ENCODE measurements around the gene CD9.

CD9 gene

GRCh38 chr12:6250343-6250742 lies 50.1 kb downstream of the CD9 start:
- no peak for FAIRE-seq

DNA sequence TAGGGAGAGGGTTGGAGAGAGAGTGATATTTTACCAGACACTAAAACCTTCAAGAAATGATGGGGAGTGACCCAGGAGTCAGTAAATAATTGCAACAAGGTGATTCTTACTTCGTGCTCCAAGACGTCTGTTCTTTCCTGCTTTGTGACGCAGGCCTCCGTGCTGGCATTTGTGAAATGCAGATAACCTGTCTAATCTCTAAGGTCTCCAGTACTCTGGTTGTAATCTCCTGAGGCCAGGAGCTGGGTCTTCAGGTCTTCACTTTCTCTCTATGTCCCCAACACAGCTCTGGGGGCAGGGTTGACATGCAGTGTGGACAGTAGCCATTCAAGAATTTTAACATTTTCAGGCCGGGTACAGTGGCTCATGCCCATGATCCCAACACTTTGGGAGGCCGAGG lies 53.1 kb downstream of the CD9 start:
- no peak for FAIRE-seq

GRCh38 chr12:6254491-6254890 lies 54.3 kb downstream of the CD9 start:
- no peak for FAIRE-seq

DNA sequence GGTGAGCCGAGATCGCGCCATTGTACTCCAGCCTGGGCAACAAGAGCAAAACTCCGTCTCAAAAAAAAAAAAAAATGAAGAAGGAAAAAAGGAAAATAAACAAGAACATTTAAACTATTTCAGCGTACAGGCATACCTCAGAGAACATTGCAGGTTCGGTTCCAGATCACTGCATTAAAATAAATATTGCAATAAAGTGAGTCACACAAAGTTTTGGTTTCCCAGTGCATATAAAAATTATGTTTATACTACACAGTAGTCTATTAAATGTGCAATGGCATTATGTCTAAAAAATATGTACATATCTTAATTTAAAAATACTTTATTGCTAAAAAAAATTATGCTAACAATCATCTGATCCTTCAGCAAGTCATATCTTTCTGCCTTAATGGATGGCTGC lies 56.8 kb downstream of the CD9 start:
- no peak for FAIRE-seq

- FAIRE-seq, result no peak
Observed at GRCh38 chr12:6262211-6262610, 62.0 kb downstream of the CD9 start.

DNA sequence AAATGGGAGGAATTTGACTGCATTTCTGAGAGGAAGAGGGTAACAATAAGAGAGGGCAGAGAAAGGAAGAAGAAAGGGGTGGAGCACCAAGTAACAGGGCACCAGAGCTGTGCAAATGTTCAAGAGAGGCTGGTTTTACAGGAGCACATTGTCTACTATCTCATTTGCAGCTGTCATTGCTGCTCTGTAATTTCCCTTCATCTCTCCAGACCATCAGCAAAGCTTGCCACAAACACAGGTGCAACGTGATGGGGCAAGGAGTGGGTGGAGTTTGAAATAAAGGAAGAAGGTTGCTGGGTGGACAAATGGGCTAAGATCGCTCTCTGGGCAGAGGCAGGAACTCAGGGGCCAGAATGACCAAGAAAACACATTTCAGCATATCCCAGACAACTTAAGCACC lies 62.4 kb downstream of the CD9 start:
- no peak for FAIRE-seq

- FAIRE-seq, result no peak
Observed at GRCh38 chr12:6263931-6264330, 63.7 kb downstream of the CD9 start.

DNA sequence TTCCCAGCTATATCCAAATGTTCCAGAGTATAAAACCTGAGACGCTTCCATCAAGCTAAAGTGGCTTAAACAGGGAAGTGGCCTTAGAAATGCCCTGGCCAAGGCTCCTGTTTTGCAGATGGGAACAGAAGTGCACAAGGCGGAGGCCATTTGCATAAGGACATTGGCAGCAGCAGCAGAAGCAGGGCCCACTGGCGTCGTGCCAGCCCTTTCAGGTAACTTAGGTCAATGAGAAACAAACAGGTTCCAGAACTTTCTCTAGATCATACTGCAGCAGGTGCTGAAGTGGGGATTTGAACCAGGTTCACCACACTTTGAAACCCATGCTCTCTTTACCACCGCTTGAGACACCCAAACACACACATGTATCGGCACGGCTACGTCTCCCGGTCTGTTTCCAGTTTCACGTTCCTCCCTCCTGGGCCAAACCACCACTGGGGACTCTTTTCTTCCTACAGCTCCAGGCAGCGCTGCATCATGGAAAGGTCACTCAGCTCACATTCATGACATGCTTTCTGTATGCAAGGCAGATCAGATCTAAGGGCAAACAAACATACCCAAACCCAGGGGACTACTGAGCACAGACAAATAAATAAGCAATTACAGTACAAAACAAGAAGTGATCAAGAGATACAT lies 64.3 kb downstream of the CD9 start:
- no peak for FAIRE-seq

- FAIRE-seq, result no peak
Observed at GRCh38 chr12:6265038-6265405, 64.8 kb downstream of the CD9 start.

DNA sequence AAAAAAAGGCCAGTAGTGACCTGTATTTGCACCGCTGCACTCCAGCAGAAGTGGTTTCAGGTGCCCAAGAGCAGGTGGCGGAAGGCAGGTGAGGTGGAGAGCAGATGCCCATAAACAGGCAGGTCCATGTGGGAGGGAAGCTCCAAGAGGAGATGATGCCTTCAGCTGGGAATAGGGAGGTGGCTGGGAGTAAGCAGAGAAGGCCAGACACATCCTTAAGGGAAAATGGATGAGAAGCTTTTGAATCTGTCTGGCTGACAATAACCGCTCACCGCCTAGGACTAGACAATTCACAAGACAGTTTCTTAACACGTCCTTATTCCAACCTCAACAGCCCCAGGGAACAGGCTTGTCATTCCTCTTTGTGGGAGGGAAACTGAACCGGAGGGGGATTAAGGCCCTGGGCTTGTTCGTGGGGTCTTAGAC lies 66.4 kb downstream of the CD9 start:
- FAIRE-seq, result no peak

- FAIRE-seq, result no peak
Observed at GRCh38 chr12:6266971-6267721, 66.9 kb downstream of the CD9 start.

GRCh38 chr12:6268484-6269157 lies 68.4 kb downstream of the CD9 start:
- FAIRE-seq, result no peak

GRCh38 chr12:6269986-6270385 lies 69.8 kb downstream of the CD9 start:
- no peak for FAIRE-seq

DNA sequence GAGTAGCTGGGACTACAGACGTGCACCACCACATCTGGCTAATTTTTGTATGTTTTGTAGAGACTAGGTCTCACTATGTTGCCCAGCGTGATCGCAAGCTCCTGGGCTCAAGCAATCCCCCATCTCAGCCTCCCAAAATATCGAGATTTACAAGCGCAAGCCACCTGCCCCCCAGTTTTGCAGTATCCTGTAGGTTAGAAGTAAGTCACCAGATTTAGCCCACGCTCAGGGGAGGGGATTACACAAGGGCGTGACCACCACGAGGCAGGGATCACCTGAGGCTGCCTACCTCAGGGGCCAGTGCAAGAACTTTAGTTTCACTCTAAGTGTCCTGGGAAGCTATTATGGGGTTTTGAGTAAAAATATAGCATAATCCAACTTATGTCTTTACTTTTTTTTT lies 71.1 kb downstream of the CD9 start:
- FAIRE-seq, result no peak

- no peak for FAIRE-seq
Observed at GRCh38 chr12:6272300-6273204, 72.4 kb downstream of the CD9 start.

DNA sequence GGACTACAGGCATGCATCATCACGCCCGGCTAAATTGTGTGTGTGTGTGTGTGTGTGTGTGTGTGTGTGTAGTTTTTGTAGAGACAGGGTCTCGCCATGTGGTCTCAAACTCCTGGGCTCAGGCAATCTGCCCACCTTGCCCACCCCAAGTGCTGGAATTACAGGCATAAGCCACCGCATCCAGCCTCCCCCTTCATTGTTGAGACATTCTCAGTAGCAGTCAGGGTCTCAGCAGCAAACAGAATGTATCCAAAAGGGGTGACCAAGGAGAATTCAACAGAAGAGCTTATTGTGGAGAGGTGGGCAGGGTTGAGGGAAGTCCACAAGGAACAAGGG lies 73.0 kb downstream of the CD9 start:
- no peak for FAIRE-seq

DNA sequence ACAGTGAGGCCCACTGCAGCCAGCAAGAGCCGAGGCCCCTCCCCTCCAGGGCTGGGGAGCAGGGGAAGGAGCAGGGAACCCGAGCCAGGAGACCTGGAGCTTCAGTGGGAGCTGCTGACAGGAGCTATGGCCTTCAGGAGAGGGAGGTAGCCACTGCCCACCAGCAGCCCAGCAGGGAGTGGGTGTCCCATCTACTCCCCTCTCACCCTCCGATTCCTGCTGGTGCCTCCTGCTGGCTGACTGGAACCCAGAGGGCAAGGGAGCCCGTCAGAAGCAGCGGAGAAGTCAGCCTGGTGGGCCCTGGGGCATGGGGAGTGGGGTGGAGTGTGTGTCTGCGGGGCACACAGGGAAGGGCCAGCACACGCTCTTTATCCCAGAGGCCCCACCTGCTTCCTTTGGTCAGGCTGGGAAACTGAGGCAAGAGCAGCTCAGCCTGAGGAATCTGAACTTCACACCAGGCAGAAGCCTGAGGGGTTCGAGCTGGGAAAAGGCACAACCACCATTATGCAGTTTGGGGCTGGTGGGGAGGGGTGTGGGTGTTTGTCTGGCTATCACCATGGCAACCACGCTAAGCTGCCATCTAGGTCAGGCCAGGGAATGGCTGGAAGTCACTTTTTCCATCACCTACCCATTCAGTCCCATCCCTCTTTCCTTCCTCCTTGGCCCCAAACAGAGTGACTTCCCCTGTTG lies 73.5 kb downstream of the CD9 start:
- no peak for FAIRE-seq

DNA sequence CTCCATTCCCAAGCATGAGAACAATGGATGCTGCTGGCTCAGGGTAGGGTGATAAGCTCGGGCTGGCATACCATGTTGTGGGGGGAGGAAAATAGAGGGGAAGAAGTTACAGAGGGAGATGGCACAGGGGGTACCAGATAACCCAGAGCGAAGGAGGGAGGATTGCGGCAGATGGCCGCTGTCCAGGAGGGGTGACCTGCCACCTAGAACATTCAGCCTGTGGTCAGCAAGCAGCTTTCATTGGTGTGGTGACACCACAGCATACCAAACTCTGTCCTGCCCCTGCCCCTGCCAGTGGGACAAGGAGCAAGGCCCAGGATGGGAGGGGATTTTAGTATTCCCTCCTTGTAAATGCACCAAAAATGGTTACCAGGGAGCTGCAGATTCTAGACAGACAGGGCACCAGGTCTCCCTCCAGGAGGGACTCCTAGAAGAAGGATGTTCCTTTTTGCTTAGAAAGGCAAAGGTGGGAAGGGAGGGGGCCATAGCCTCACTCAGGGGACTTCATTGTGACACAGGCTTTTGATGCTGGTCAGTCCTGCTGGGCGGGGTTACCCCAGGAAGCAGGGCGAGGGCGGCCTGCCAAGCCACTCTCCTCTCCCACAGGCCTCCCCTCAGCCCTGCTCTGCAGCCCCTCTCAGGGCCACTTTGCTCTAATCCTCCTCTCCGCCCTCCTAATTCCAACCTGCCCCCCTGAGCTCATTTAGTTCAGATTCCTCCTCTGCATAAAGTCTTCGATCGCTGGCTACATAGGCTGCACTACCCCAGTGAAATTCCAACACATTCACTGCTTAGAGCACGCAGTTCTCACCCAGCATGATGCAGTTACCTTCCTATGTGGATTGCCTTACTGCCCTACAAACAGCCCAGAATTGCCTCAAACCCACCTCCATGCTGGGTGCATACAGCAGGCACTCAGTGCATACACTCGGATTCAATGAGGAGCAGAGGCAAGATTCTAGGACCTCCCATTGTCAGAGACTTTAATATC lies 74.3 kb downstream of the CD9 start:
- no peak for FAIRE-seq

DNA sequence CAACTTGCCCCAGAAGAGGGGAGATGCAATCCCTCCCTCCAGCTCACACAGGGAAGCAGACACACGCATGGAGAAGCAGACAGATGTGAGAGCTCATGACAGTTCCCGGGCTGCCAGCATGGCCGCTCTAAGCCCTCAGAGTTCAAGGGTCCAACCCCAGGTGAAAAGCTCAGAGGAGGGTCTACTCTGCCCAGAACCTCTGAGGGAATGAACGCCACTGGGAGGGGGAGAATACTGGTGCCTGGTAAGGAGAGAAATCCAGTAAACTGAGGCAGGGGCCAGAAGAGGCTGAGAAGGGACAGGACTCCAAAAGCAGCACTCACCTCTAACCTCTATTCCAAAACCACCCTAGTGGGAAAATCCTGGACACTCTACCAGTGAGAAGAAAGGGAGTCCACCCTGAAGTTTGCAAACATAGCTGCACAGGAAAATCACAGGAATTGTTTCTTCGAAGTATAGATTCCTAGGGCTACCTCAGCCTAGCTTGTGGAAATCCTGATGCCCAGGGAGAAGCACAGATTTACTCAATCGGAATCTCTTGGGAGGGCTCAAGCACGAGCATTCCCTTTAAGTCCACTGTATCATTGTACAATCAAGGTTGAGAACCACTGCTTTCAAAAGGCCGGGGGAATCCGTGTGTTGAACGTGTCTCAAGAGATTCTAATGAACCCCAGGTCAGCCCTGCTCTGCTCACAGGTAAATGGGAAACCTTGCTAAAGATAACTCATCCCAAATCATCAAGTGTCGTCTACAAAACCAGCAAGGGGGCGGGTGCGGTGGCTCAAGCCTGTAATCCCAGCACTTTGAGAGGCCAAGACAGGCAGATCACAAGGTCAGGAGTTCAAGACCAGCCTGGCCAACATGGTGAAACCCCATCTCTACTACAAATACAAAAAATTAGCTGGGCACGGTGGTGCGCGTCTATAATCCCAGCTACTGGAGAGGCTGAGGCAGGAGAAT lies 76.0 kb downstream of the CD9 start:
- no peak for FAIRE-seq

- no peak for FAIRE-seq
Observed at GRCh38 chr12:6276956-6277620, 76.9 kb downstream of the CD9 start.
